GM12891 (cell line): ENCODE data around the gene RNF31.
"Not testable (repeated sequence)": the region's sequence is repeated elsewhere in the genome, so short reads cannot be mapped to it uniquely, and the experiment has no call there.

Source experiments
- POLR2A ChIP-seq: IDR thresholded peaks from 2 replicates; pipeline ENCODE4 v1.6.1; 2011; ENCODE audit warnings: low read depth, low read length, control low read depth
- POLR2AphosphoS5 ChIP-seq: IDR thresholded peaks from 2 replicates; pipeline ENCODE4 v1.6.1; 2011; ENCODE audit warnings: low read depth, low read length, control low read depth
- TAF1 ChIP-seq: IDR thresholded peaks from 2 replicates; pipeline ENCODE4 v1.6.1; 2011; ENCODE audit warnings: low read depth, low read length, control low read depth

DNA sequence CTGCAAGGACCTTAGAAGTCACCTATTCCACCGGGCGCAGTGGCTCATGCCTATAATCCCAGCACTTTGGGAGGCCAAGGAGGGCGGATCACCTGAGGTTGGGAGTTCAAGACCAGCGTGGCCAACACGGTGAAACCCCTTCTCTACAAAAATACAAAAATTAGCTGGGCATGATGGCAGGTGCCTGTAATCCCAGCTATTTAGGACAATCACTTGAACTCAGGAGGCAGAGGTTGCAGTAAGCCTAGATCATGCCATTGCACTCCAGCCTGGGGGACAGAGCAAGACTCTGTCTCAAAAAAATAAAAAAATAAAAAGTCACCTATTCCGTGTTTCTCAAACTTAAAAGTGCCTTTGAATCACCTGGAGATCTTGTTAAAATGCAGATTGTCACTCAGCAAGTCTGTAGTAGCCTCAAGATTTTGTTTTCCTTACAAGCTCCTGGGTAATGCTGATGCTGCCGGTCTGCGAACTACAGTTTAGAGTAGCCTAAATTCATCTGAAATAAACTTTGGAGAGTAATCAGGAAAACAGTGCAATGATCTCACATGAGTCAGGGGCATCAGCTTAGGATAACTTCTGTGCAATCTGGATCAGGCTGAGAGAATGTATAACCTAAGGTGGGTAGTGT is 41.6 kb upstream of the RNF31 start:
- TF ChIP-seq TAF1, POLR2AphosphoS5, POLR2A: not testable (repeated sequence)
